ENCODE measurements around the gene AFF3. TPM values are rescaled to one million over a fixed set of nuclear protein-coding genes. Genes with fewer than 3 reads are reported as not detected.

Gene AFF3
- total and polyA plus RNA-seq, 2 of the 8 experiments (the other 6 are each of a cell fraction or from before 2014, with no cell fraction given) = 0.27 to 3.0 TPM

- TF ChIP-seq TCF12 (IDR thresholded peaks at IDR 0.05; ENCODE audit: low read depth, low read length) = no peak
- TF ChIP-seq POLR2AphosphoS5 (IDR thresholded peaks at IDR 0.05; ENCODE audit: low read depth, low read length) = no peak
- TF ChIP-seq ATF2 (IDR thresholded peaks at IDR 0.05; ENCODE audit: low read length) = no peak
- TF ChIP-seq RXRA (IDR thresholded peaks at IDR 0.05; ENCODE audit: insufficient read depth, low read depth, low read length) = no peak
- no peak for TF ChIP-seq ASH2L (IDR thresholded peaks at IDR 0.05; ENCODE audit: low read length)
These were observed 265.4 kb downstream of the AFF3 start (continued) for GRCh38 chr2:99876956-99877355.
